Gastrocnemius medialis (tissue), 4 donors: ENCODE data around the gene ITGB2. TPM values are rescaled to one million over a fixed set of nuclear protein-coding genes. Genes with fewer than 3 reads are reported as not detected.
"Not testable (repeated sequence)": the region's sequence is repeated elsewhere in the genome, so short reads cannot be mapped to it uniquely, and the experiment has no call there.

Source experiments
- ATAC-seq, 2 donors: fragments of 150-250 bp; one replicate each; pipeline ENCODE4 v1.9.1; 2016
- DNase-seq, 2 donors: peaks; one replicate each; pipeline ENCODE4 v3.0.0-alpha.2; 2019
- H3K27ac ChIP-seq, 4 donors: fragments of 200-600 bp; sonication (generic); 1 replicate in 1 of 4; 2 replicates in 3 of 4; pipeline ENCODE4 v1.5.1; 2016 to 2018; ENCODE audit warnings: mild to moderate bottlenecking in 2 of 4, moderate library complexity in 1 of 4
- H3K27me3 ChIP-seq, 3 donors: fragments of 200-600 bp; sonication (generic) in 2 of 3; 1 replicate in 1 of 3; 2 replicates in 2 of 3; pipeline versions ENCODE4 v1.5.1 to v1.6.0; 2016 to 2019; ENCODE audit warnings: mild to moderate bottlenecking in 1 of 3, moderate library complexity in 1 of 3
- H3K36me3 ChIP-seq, 2 donors: fragments of 200-600 bp; sonication (generic) in 1 of 2; one replicate each; pipeline ENCODE4 v1.5.1; 2017 to 2018
- H3K4me1 ChIP-seq, 2 donors: fragments of 200-600 bp; sonication (generic) in 1 of 2; one replicate each; pipeline ENCODE4 v1.5.1; 2016 to 2017; ENCODE audit warnings: mild to moderate bottlenecking in 2 of 2
- H3K4me3 ChIP-seq, 4 donors: fragments of 200-600 bp; sonication (generic) in 3 of 4; 1 replicate in 1 of 4; 2 replicates in 3 of 4; pipeline ENCODE4 v1.5.1; 2016 to 2019; ENCODE audit warnings: mild to moderate bottlenecking in 2 of 4
- H3K9me3 ChIP-seq, 3 donors: fragments of 200-600 bp; sonication (generic) in 2 of 3; 1 replicate in 1 of 3; 2 replicates in 2 of 3; pipeline ENCODE4 v1.5.1; 2016 to 2019
- CTCF ChIP-seq, 5 experiments: fragments of 450-650 bp in 3 of 5; fragments of 200-600 bp in 2 of 5; sonication (generic) in 2 of 5; IDR thresholded peaks in 4 of 5; conservative IDR thresholded peaks in 1 of 5; 1 replicate in 4 of 5; 2 replicates in 1 of 5; pipeline ENCODE4 v1.5.1; 2016 to 2019; ENCODE audit warnings: antibody characterized with exemption in 5 of 5, mild to moderate bottlenecking in 3 of 5, moderate library complexity in 3 of 5
- POLR2A ChIP-seq, 2 donors: fragments of 450-650 bp; IDR thresholded peaks; one replicate each; pipeline ENCODE4 v1.6.1; 2017; ENCODE audit warnings: antibody characterized with exemption in 2 of 2, mild to moderate bottlenecking in 2 of 2, moderate library complexity in 2 of 2
- in situ Hi-C, 4 donors: fragments of 200-750 bp; cut with MboI; loops; one replicate each; pipeline versions ENCODE4 v1.15.0 to v1.8.0; 2017; ENCODE audit warnings: low sequenced_read_pairs in 4 of 4
- intact Hi-C: fragments of 100-400 bp; cut with DNase I; formaldehyde crosslinking; loops from one replicate; pipeline ENCODE4 v1.15.1; 2023; ENCODE audit warnings: low total_unique reads
- total RNA-seq, 4 donors: library from RNA; depleted of rRNA; stranded (reverse); fragments of >200 nt; gene quantifications; one replicate each; pipeline versions ENCODE4 v1.1.0 to v1.2.3, GENCODE V29; 2016

Gene ITGB2
- total RNA-seq, 4 donors from 2014 or later: 10.9 to 41.7 (median 27.4) TPM

GRCh38 chr21:44930543-44930981, 9.9 kb upstream of the ITGB2 start:
- H3K27ac ChIP-seq: no peak overlapping the region
- no peak for ATAC-seq
- H3K27me3 ChIP-seq: peaks cover 44 to 63% (median 62%) of the 10 kb centered on the region in 3 donors
- H3K4me1 ChIP-seq: peaks cover 0 to 19% of the 10 kb centered on the region in 2 donors
- in situ Hi-C loops: loop anchor here in 2 of 4 donors (10.0 to 25.0 kb wide), 2 partner anchors 136 to 357 kb away; partner anchors contain the start of gene POFUT2 (in 1 of the 2)
- H3K36me3 ChIP-seq: no peaks in the 10 kb centered on the region
- DNase-seq: no peak
- no peak for TF ChIP-seq CTCF (IDR thresholded peaks at IDR 0.05 in 4 of 5, conservative IDR thresholded peaks at IDR 0.05 in 1 of 5)
- TF ChIP-seq POLR2A (IDR thresholded peaks at IDR 0.05): no peak
- H3K4me3 ChIP-seq: no peak overlapping the region
- intact Hi-C loops: loop anchor here (10.0 kb wide), 1 partner anchor 426 kb away; no protein-coding TSS in a partner anchor
- H3K9me3 ChIP-seq: no peaks in the 10 kb centered on the region

- H3K4me1 ChIP-seq: peaks cover 0 to 19% of the 10 kb centered on the region in 2 donors
- DNase-seq (no peak), ATAC-seq (no peak)
- TF ChIP-seq POLR2A (IDR thresholded peaks at IDR 0.05) (no peak), CTCF (IDR thresholded peaks at IDR 0.05 in 4 of 5, conservative IDR thresholded peaks at IDR 0.05 in 1 of 5) (no peak)
- H3K9me3 ChIP-seq: no peaks in the 10 kb centered on the region
- no peak overlapping the region for H3K27ac ChIP-seq
- no peak overlapping the region for H3K4me3 ChIP-seq
- peaks cover 44 to 63% (median 62%) of the 10 kb centered on the region in 3 donors for H3K27me3 ChIP-seq
- intact Hi-C loops: loop anchor here (10.0 kb wide), 1 partner anchor 425 kb away; no protein-coding TSS in a partner anchor
- in situ Hi-C loops: loop anchor here in 2 of 4 donors (10.0 to 25.0 kb wide), 2 partner anchors 135 to 357 kb away; partner anchors contain the start of gene POFUT2 (in 1 of the 2)
- no peaks in the 10 kb centered on the region for H3K36me3 ChIP-seq
Observed at GRCh38 chr21:44929799-44930542, 9.3 kb upstream of the ITGB2 start.

GRCh38 chr21:44929242-44929798, 8.6 kb upstream of the ITGB2 start:
- intact Hi-C loops (no loop called here), in situ Hi-C loops (loop anchor here in 1 of 4 donors (25.0 kb wide), 1 partner anchor 358 kb away; the partner anchor contains the start of gene POFUT2)
- Histone ChIP-seq H3K27me3 (peaks cover 44 to 63% (median 62%) of the 10 kb centered on the region in 3 donors), H3K27ac (no peak overlapping the region), H3K9me3 (no peaks in the 10 kb centered on the region), H3K4me3 (no peak overlapping the region), H3K36me3 (no peaks in the 10 kb centered on the region), H3K4me1 (peaks cover 0 to 19% of the 10 kb centered on the region in 2 donors)
- ATAC-seq (no peak), DNase-seq (no peak)
- TF ChIP-seq POLR2A (IDR thresholded peaks at IDR 0.05) (no peak), CTCF (IDR thresholded peaks at IDR 0.05 in 4 of 5, conservative IDR thresholded peaks at IDR 0.05 in 1 of 5) (no peak)

- Histone ChIP-seq H3K4me1 (peaks cover 0 to 19% of the 10 kb centered on the region in 2 donors), H3K27me3 (peaks cover 43 to 58% (median 58%) of the 10 kb centered on the region in 3 donors)
- in situ Hi-C loops: loop anchor here in 1 of 4 donors (25.0 kb wide), 1 partner anchor 359 kb away; the partner anchor contains the start of gene POFUT2
- H3K4me3 ChIP-seq, ATAC-seq, H3K27ac ChIP-seq, H3K9me3 ChIP-seq, intact Hi-C loops, DNase-seq, H3K36me3 ChIP-seq: not testable (repeated sequence)
Observed at GRCh38 chr21:44928500-44929241, 8.0 kb upstream of the ITGB2 start.
